ENCODE results near the gene YY1. TPM values are rescaled to one million over a fixed set of nuclear protein-coding genes. Genes with fewer than 3 reads are reported as not detected.
"Not testable (repeated sequence)": the region's sequence is repeated elsewhere in the genome, so short reads cannot be mapped to it uniquely, and the experiment has no call there.

The YY1 gene
- total and polyA plus RNA-seq, 2 experiments from 2014 or later: 32.6 to 58.5 TPM

GRCh38 chr14:100225169-100225568, 13.8 kb upstream of the YY1 start:
- H3K36me3 ChIP-seq (replicated peaks; ENCODE audit: insufficient read depth, low read depth): no peaks in the 10 kb centered on the region
- no peak overlapping the region for H3K27ac ChIP-seq
- no peaks in the 10 kb centered on the region for H3K9me2 ChIP-seq (replicated peaks; ENCODE audit: insufficient read depth)
- no peaks in the 10 kb centered on the region for H4K20me1 ChIP-seq (ENCODE audit: insufficient read depth, poor library complexity, severe bottlenecking)
- TF ChIP-seq CTCF (IDR thresholded peaks at IDR 0.05; ENCODE audit: poor library complexity): no peak
- TF ChIP-seq EZH2phosphoT487 (IDR thresholded peaks at IDR 0.05; ENCODE audit: low read depth, severe bottlenecking, unreplicated experiment): no peak
- no peak for TF ChIP-seq EZH2 (IDR thresholded peaks at IDR 0.05; ENCODE audit: borderline replicate concordance)
- H3K9me3 ChIP-seq (ENCODE audit: low read depth): no peaks in the 10 kb centered on the region
- WGBS (ENCODE audit: low lambda C conversion rate, missing lambda C conversion rate): 96% methylated on average over 4 of the region's 4 CpGs
- H3K4me3 ChIP-seq: no peak overlapping the region
- H3K79me2 ChIP-seq: peaks cover 82% of the 10 kb centered on the region
- no peak for DNase-seq (ENCODE audit: low spot score)
- no peak overlapping the region for H2AFZ ChIP-seq
- no peaks in the 10 kb centered on the region for H3K27me3 ChIP-seq
- no peak overlapping the region for H3K4me2 ChIP-seq
- peaks cover 36% of the 10 kb centered on the region for H3K4me1 ChIP-seq (ENCODE audit: insufficient read depth)

- Histone ChIP-seq H3K9me2 (replicated peaks; ENCODE audit: insufficient read depth) (no peaks in the 10 kb centered on the region), H2AFZ (no peak overlapping the region), H3K9me3 (ENCODE audit: low read depth) (no peaks in the 10 kb centered on the region), H3K27ac (no peak overlapping the region), H3K79me2 (peaks cover 99% of the 10 kb centered on the region), H3K27me3 (no peaks in the 10 kb centered on the region), H4K20me1 (ENCODE audit: insufficient read depth, poor library complexity, severe bottlenecking) (peaks cover 9% of the 10 kb centered on the region), H3K4me2 (no peak overlapping the region), H3K4me3 (no peak overlapping the region), H3K4me1 (ENCODE audit: insufficient read depth) (no peaks in the 10 kb centered on the region), H3K36me3 (replicated peaks; ENCODE audit: insufficient read depth, low read depth) (no peaks in the 10 kb centered on the region)
- 73% methylated on average over 5 of the region's 5 CpGs for WGBS (ENCODE audit: low lambda C conversion rate, missing lambda C conversion rate)
- DNase-seq (ENCODE audit: low spot score): no peak
- TF ChIP-seq EZH2 (IDR thresholded peaks at IDR 0.05; ENCODE audit: borderline replicate concordance) (no peak), EZH2phosphoT487 (IDR thresholded peaks at IDR 0.05; ENCODE audit: low read depth, severe bottlenecking, unreplicated experiment) (no peak), CTCF (IDR thresholded peaks at IDR 0.05; ENCODE audit: poor library complexity) (no peak)
Measured at GRCh38 chr14:100230361-100230760, 8.6 kb upstream of the YY1 start.

GRCh38 chr14:100234511-100234910, 4.4 kb upstream of the YY1 start:
- Histone ChIP-seq H3K79me2 (peaks cover 91% of the 10 kb centered on the region), H3K27ac (no peak overlapping the region), H3K4me1 (ENCODE audit: insufficient read depth) (peaks cover 12% of the 10 kb centered on the region), H3K9me2 (replicated peaks; ENCODE audit: insufficient read depth) (no peaks in the 10 kb centered on the region), H2AFZ (no peak overlapping the region), H3K36me3 (replicated peaks; ENCODE audit: insufficient read depth, low read depth) (no peaks in the 10 kb centered on the region), H3K4me3 (no peak overlapping the region), H3K27me3 (no peaks in the 10 kb centered on the region), H3K4me2 (no peak overlapping the region), H4K20me1 (ENCODE audit: insufficient read depth, poor library complexity, severe bottlenecking) (peaks cover 33% of the 10 kb centered on the region), H3K9me3 (ENCODE audit: low read depth) (no peaks in the 10 kb centered on the region)
- TF ChIP-seq EZH2phosphoT487 (IDR thresholded peaks at IDR 0.05; ENCODE audit: low read depth, severe bottlenecking, unreplicated experiment) (no peak), EZH2 (IDR thresholded peaks at IDR 0.05; ENCODE audit: borderline replicate concordance) (no peak)
- WGBS (ENCODE audit: low lambda C conversion rate, missing lambda C conversion rate): 91% methylated on average over 4 of the region's 4 CpGs
- no peak for DNase-seq (ENCODE audit: low spot score)

GRCh38 chr14:100236271-100236818, 2.6 kb upstream of the YY1 start:
- not testable (repeated sequence) for H3K36me3 ChIP-seq (replicated peaks; ENCODE audit: insufficient read depth, low read depth); DNase-seq (ENCODE audit: low spot score); H3K9me2 ChIP-seq (replicated peaks; ENCODE audit: insufficient read depth); H3K9me3 ChIP-seq (ENCODE audit: low read depth); H2AFZ ChIP-seq; H3K27me3 ChIP-seq
- Histone ChIP-seq H3K27ac (peak overlapping the region; percentile 29), H3K4me1 (ENCODE audit: insufficient read depth) (peaks cover 12% of the 10 kb centered on the region), H3K79me2 (peaks cover 83% of the 10 kb centered on the region), H3K4me3 (peak overlapping the region; percentile 98), H3K4me2 (peak overlapping the region; percentile 76), H4K20me1 (ENCODE audit: insufficient read depth, poor library complexity, severe bottlenecking) (peaks cover 39% of the 10 kb centered on the region)
- WGBS (ENCODE audit: low lambda C conversion rate, missing lambda C conversion rate): 90% methylated on average over 12 of the region's 12 CpGs
